Spleen (tissue), 11 donors: ENCODE results near the gene ALMS1. TPM values are rescaled to one million over a fixed set of nuclear protein-coding genes. Genes with fewer than 3 reads are reported as not detected.
A peak's percentile ranks its signal among the peaks of the same experiment; 100 is the strongest.
"Not testable (repeated sequence)": the region's sequence is repeated elsewhere in the genome, so short reads cannot be mapped to it uniquely, and the experiment has no call there.

ENCODE experiments used
- DNase-seq: peaks from one replicate; pipeline ENCODE4 v3.0.0-alpha.2; 2020
- H3K27ac ChIP-seq, 8 donors: fragments of 200-600 bp; sonication (generic) in 7 of 8; 1 replicate in 4 of 8; 2 replicates in 4 of 8; pipeline versions ENCODE4 v1.5.0 to v1.8.0; 2016 to 2021; ENCODE audit warnings: inconsistent platforms in 4 of 8, mild to moderate bottlenecking in 4 of 8, moderate library complexity in 1 of 8
- H3K27me3 ChIP-seq, 7 donors: fragments of 200-600 bp; sonication (generic) in 6 of 7; replicated peaks in 1 of 7; 1 replicate in 4 of 7; 2 replicates in 3 of 7; pipeline versions ENCODE4 v1.5.0 to v1.8.0; 2016 to 2021; ENCODE audit warnings: inconsistent platforms in 3 of 7, mild to moderate bottlenecking in 1 of 7
- H3K36me3 ChIP-seq, 6 donors: fragments of 200-600 bp; sonication (generic) in 5 of 6; 1 replicate in 4 of 6; 2 replicates in 2 of 6; pipeline versions ENCODE4 v1.5.0 to v1.8.0; 2016 to 2021; ENCODE audit warnings: inconsistent platforms in 2 of 6
- H3K4me1 ChIP-seq, 6 donors: fragments of 200-600 bp; sonication (generic) in 5 of 6; 1 replicate in 3 of 6; 2 replicates in 3 of 6; pipeline versions ENCODE4 v1.5.0 to v1.8.0; 2016 to 2021; ENCODE audit warnings: inconsistent platforms in 3 of 6
- H3K4me3 ChIP-seq, 8 donors: fragments of 200-600 bp; sonication (generic) in 7 of 8; 1 replicate in 4 of 8; 2 replicates in 4 of 8; pipeline versions ENCODE4 v1.5.0 to v1.8.0; 2016 to 2021; ENCODE audit warnings: inconsistent platforms in 4 of 8, mild to moderate bottlenecking in 4 of 8, moderate library complexity in 2 of 8
- H3K9me3 ChIP-seq, 8 donors: fragments of 200-600 bp; sonication (generic) in 7 of 8; 1 replicate in 4 of 8; 2 replicates in 4 of 8; pipeline versions ENCODE4 v1.5.0 to v1.8.0; 2016 to 2021; ENCODE audit warnings: inconsistent platforms in 4 of 8
- POLR2A ChIP-seq, 3 donors: fragments of 450-650 bp; IDR thresholded peaks; one replicate each; pipeline ENCODE4 v1.5.1; 2017; ENCODE audit warnings: antibody characterized with exemption in 3 of 3, mild to moderate bottlenecking in 1 of 3
- POLR2AphosphoS5 ChIP-seq, 3 donors: sonication (generic); formaldehyde crosslinking; IDR thresholded peaks; one replicate each; pipeline ENCODE4 v1.5.1; 2017; ENCODE audit warnings: antibody characterized with exemption in 3 of 3
- WGBS, 5 donors: extraction: QIAGEN DNeasy Blood & Tissue Kit in 3 of 5; methylation state at CpG; one replicate each; pipeline versions ENCODE4 v1.1.5 to v1.1.7; 2013 to 2018; 5-methylcytosine and 5-hydroxymethylcytosine counted together
- intact Hi-C: fragments of 100-400 bp; cut with DNase I; formaldehyde crosslinking; loops from one replicate; pipeline ENCODE4 v1.15.0; 2023; ENCODE audit warnings: low total_unique reads
- polyA plus RNA-seq, 3 donors: library from polyadenylated mRNA; stranded (reverse); fragments of 200-250 nt; gene quantifications; one replicate each; pipeline ENCODE4 v1.2.1, GENCODE V29; 2013
- total RNA-seq, 7 donors: library from RNA; depleted of rRNA in 3 of 7; stranded (reverse); fragments of >200 nt in 3 of 7; fragmentation: NEBNext Ultra II Directional in 4 of 7; extraction: Animal tissue kit (Norgen Biotek cat#: 25700) in 4 of 7; gene quantifications; one replicate each; pipeline versions ENCODE4 v1.1.0 to v1.2.1, GENCODE V29; 2016 to 2021
- TF ChIP-seq, protein P1 (sequence below), 11 experiments: fragments of 200-600 bp in 7 of 11; fragments of 450-650 bp in 4 of 11; sonication (generic) in 4 of 11; IDR thresholded peaks in 8 of 11; conservative IDR thresholded peaks in 3 of 11; 1 replicate in 7 of 11; 2 replicates in 4 of 11; pipeline versions ENCODE4 v1.4.0 to v1.8.0; 2016 to 2021; ENCODE audit warnings: antibody characterized with exemption in 11 of 11, inconsistent platforms in 4 of 11, mild to moderate bottlenecking in 1 of 11
- donor health status: healthy with polysubstance abuse.
- donor health status: DM: no; HTN: no; CAD: no; lungs with moderate emphysema.
- donor health status: DM: no; HTN: no; CAD: no.
- donor health status: Bipolar disorder and iron deficiency.
- donor health status: healthy.
- donor health status: DM: no; HTN: no; CAD: no.
- donor health status: DM: yes; HTN: yes; CAD: no.

ALMS1 gene
- total and polyA plus RNA-seq, 10 donors, result 3.8 to 34.2 (median 17.7) TPM

DNA sequence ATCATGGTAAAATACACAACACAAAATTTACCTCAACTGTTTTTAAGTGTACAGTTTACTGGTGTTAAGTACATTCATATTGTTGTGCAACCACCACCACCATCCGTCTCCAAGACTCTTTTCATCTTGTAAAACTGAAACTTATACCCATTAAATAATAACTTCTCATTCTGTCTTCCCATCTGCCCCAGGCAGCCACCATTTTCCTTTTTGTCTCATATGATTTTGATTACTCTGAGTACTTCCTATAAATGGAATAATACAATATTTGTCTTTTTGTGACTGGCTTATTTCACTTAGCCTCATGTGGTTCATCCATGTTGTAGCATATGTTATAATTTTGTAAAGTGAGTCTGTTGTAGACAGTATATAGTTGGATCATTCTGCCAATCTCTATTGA is 82.7 kb downstream of the ALMS1 start:
- H3K4me3 ChIP-seq, result no peak overlapping the region

DNA sequence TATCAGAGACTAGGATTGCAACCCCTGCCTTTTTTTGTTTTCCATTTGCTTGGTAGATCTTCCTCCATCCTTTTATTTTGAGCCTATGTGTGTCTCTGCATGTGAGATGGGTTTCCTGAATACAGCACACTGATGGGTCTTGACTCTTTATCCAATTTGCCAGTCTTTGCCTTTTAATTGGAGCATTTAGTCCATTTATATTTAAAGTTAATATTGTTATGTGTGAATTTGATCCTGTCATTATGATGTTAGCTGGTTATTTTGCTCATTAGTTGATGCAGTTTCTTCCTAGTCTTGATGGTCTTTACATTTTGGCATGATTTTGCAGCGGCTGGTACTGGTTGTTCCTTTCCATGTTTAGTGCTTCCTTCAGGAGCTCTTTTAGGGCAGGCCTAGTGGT is 98.2 kb downstream of the ALMS1 start:
- peaks cover 3 to 19% (median 8%) of the 10 kb centered on the region in 8 donors for H3K9me3 ChIP-seq
- WGBS, 5 donors, result no CpG with 5 or more reads among the region's 1 CpG
- intact Hi-C loops, H3K27ac ChIP-seq, H3K4me1 ChIP-seq, DNase-seq, H3K27me3 ChIP-seq, H3K4me3 ChIP-seq: not testable (repeated sequence)
- peaks cover 0 to 38% (median 8%) of the 10 kb centered on the region in 6 donors for H3K36me3 ChIP-seq

More for the DNA sequence above, 82.7 kb downstream of the ALMS1 start:
- H3K27me3 ChIP-seq, result no peaks in the 10 kb centered on the region
- peaks cover 0 to 10% (median 0%) of the 10 kb centered on the region in 8 donors for H3K9me3 ChIP-seq
- no peaks in the 10 kb centered on the region for H3K4me1 ChIP-seq
- H3K36me3 ChIP-seq, result no peaks in the 10 kb centered on the region
- intact Hi-C loops, result no loop called here
- no peak overlapping the region for H3K27ac ChIP-seq
- 66 to 97% (median 81%) methylated on average over 1 of the region's 1 CpG for WGBS, 5 donors
- TF ChIP-seq POLR2AphosphoS5 (IDR thresholded peaks at IDR 0.05) (no peak), POLR2A (IDR thresholded peaks at IDR 0.05) (no peak)
- TF ChIP-seq, protein P1, sequence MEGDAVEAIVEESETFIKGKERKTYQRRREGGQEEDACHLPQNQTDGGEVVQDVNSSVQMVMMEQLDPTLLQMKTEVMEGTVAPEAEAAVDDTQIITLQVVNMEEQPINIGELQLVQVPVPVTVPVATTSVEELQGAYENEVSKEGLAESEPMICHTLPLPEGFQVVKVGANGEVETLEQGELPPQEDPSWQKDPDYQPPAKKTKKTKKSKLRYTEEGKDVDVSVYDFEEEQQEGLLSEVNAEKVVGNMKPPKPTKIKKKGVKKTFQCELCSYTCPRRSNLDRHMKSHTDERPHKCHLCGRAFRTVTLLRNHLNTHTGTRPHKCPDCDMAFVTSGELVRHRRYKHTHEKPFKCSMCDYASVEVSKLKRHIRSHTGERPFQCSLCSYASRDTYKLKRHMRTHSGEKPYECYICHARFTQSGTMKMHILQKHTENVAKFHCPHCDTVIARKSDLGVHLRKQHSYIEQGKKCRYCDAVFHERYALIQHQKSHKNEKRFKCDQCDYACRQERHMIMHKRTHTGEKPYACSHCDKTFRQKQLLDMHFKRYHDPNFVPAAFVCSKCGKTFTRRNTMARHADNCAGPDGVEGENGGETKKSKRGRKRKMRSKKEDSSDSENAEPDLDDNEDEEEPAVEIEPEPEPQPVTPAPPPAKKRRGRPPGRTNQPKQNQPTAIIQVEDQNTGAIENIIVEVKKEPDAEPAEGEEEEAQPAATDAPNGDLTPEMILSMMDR (IDR thresholded peaks at IDR 0.05 in 8 of 11, conservative IDR thresholded peaks at IDR 0.05 in 3 of 11), result no peak
- DNase-seq, result no peak

DNA sequence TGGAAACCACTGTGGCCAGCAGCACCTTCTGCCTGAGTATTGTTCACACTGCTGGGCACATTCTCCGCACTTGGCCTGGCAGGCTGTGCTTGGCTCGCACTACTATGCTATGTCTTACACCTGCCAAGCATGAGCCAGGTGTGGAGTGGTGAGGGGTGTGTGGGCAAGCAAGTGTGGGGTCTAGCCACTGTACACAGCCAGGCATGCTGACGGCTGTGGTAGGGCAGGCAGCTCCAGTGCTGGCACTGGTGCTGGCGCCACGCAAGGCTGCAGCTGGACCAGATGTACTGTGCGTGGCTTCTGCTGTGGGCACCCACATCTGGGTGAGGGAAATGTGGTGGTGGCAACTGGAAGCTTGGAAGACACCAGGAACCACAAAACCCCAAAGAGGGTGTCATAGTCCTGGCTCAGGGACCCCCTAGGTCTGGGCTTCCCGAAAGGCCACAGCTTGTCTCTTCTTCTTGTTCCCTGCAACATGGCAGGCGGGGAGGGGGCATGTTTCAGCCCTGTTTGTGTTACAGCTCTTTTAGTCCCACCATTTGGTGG is 101.5 kb downstream of the ALMS1 start:
- 95 to 100% (median 99%) methylated on average over 4 to 8 of the region's 8 CpGs for WGBS, 5 donors
- Histone ChIP-seq H3K4me3 (no peak overlapping the region), H3K27ac (no peak overlapping the region), H3K9me3 (peaks cover 0 to 10% (median 0%) of the 10 kb centered on the region in 8 donors), H3K27me3 (no peaks in the 10 kb centered on the region), H3K36me3 (peaks cover 0 to 59% (median 23%) of the 10 kb centered on the region in 6 donors), H3K4me1 (no peaks in the 10 kb centered on the region)
- DNase-seq, result no peak
- intact Hi-C loops, result no loop called here
- TF ChIP-seq POLR2A (IDR thresholded peaks at IDR 0.05) (no peak), POLR2AphosphoS5 (IDR thresholded peaks at IDR 0.05) (peak in 1 of 3 donors; percentile 22)

DNA sequence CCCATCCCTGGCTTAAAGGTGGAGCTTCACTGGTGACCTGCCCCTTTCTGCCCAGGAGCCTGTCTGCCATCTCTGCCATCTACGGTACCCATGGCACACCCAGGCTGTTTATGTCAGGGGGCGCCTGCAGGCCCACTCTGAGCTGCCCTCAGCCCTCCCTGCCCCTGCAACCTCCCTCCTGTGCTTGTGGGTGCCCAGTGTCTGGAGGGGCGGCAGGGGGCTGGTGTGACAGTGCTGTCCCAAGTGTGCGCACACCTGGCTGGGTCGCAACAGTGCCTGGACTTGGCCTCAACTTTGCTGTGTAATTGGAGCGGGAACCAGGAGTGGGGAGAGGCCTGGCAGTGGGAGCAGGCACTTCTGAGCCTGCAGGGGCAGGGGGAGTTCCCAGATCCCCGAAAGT is 102.4 kb downstream of the ALMS1 start:
- Histone ChIP-seq H3K27ac (no peak overlapping the region), H3K27me3 (no peaks in the 10 kb centered on the region), H3K4me3 (no peak overlapping the region), H3K9me3 (peaks cover 0 to 10% (median 0%) of the 10 kb centered on the region in 8 donors), H3K4me1 (no peaks in the 10 kb centered on the region), H3K36me3 (peaks cover 0 to 64% (median 23%) of the 10 kb centered on the region in 6 donors)
- intact Hi-C loops, result no loop called here
- peak; percentile 55 for DNase-seq
- TF ChIP-seq POLR2A (IDR thresholded peaks at IDR 0.05) (no peak), POLR2AphosphoS5 (IDR thresholded peaks at IDR 0.05) (peak in 1 of 3 donors; percentile 23)
- TF ChIP-seq, protein P1 (IDR thresholded peaks at IDR 0.05 in 8 of 11, conservative IDR thresholded peaks at IDR 0.05 in 3 of 11), result no peak
- WGBS, 5 donors, result 93 to 100% (median 98%) methylated on average over 4 to 7 of the region's 7 CpGs

DNA sequence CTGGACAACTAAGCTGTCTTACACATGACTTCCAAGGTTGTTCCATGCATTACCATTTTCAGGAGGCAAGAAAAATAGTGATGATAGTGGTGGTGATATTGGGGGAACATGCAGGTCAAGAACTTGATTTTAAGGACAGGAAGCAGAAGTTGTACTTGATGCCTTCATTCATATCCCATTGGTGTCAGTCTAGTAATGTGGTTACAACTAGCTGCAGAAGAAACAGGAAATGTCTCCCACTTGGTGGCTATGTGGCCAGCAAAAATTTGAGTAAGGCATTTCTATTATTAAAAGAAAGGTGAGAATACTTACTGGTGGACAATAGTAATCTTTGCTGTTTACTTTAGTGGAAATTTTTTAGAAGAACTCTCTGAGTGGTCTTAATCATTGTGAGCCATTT is 103.4 kb downstream of the ALMS1 start:
- Histone ChIP-seq H3K36me3 (peaks cover 0 to 66% (median 23%) of the 10 kb centered on the region in 6 donors), H3K4me1 (no peaks in the 10 kb centered on the region), H3K9me3 (peaks cover 0 to 10% (median 0%) of the 10 kb centered on the region in 8 donors), H3K4me3 (no peak overlapping the region), H3K27me3 (no peaks in the 10 kb centered on the region), H3K27ac (no peak overlapping the region)
- no peak for DNase-seq
- intact Hi-C loops, result no loop called here
- TF ChIP-seq POLR2AphosphoS5 (IDR thresholded peaks at IDR 0.05) (no peak), POLR2A (IDR thresholded peaks at IDR 0.05) (no peak)
- TF ChIP-seq, protein P1 (IDR thresholded peaks at IDR 0.05 in 8 of 11, conservative IDR thresholded peaks at IDR 0.05 in 3 of 11), result no peak
